ENCODE measurements around the gene BSPRY.
A peak's percentile ranks its signal among the peaks of the same experiment; 100 is the strongest.
"Not testable (repeated sequence)": the region's sequence is repeated elsewhere in the genome, so short reads cannot be mapped to it uniquely, and the experiment has no call there.

BSPRY gene

DNA sequence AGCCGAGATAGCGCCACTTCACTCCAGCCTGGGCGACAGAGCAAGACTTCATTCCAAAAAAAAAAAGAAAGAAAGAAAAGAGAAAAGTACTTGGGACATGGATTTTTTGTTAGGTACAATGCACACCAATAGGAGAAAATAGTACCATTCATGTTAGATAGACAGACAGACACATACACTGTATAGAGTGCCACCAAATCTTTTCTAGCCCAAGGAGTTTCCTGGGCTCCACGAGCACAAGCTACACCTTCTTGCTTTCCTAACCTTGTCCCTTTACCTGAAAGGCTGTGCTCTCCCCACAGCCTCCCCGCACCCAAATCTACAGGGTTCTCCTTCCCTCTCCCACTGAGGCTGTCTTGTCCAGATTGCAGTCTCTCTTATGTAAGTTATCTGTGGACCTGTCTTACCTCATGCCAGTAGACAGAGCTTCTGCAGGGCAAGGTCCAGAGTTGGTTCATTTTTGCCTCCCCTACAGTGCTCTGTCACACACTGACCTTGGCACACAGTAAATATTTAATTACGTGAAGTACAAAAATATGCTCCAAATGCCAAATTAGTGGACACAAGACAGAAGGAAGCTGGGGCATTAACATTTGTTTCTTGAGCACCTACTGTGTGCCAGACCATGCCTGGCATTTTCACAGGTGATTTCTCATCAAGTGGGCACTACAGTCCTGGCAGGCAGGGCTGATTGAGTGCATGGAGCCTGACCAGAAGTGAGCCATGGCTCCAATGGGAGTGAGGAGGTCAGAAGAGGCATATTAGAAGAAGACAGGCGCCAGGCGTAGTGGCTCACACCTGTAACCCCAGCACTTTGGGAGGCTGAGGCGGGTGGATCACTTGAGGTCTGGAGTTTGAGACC lies 45.9 kb downstream of the BSPRY start:
- DNase-seq (ENCODE audit: low spot score), result peak; percentile 62

DNA sequence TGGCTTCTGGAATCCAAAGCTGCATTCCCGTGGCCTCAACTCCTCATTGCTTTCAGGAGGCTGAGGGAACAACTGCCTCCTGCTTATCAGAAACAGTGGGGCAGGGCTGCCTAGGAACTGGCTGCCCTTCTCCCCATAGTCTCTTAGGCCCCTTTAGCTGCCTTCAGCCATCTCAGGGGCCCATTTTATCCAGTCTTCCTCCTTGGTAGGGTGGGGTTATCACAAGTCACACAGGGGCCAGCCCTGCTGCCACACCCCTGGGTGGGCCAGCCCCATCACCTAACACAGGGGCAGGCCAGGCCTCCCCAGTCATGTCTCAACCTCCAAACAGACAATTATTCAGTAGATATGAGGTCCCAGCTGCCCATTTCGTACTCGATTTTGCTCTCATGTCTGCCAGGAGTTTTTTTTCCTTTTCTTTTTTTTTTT lies 47.9 kb downstream of the BSPRY start:
- DNase-seq (ENCODE audit: low spot score), result no peak

DNA sequence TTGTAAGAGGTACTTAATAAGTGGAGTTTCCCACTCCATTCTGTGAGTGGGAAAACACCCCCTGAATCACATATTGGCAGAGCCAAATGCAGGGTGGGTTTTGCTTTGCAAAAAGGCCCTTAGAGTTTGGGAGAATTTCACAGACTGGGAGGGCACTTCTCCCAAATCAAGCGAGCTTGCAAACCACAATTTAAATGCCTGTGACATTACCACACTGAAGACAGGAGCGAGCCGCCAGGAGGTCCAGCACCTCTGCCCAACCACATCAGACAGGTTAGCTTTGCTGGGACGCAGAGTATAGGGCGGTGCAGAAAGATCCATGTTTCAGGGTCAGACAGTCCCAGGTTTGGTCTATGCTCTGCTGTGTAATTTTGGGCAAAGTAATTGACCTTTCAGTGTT lies 49.5 kb downstream of the BSPRY start:
- DNase-seq (ENCODE audit: low spot score), result no peak

DNA sequence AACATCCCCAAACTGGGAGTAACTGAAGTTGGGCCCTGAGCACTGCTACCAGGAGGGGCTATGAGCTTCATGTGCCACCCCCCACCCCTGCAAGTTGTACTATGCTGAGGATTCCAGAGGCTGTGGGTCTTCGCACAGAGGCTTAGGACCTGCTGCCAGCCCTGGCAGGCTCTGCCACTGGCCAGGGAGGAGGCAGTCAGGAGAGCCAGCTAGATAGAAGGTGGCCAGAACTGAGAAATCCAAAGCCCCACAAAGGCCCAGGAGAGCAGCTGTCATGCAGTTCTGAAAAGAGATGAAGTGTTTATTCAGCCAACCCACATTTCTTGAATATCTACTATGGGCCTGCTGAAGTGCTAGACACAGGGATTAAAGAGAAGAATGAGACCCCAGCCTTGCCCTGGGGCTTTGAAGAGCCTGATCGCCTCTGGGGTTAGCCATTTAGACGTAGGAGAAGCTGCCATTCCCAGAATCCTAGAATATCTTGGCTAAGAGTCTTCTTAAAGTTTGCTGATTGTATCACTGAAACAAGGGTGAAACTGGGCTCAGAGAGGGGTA lies 50.4 kb downstream of the BSPRY start:
- DNase-seq (ENCODE audit: low spot score), result no peak

DNA sequence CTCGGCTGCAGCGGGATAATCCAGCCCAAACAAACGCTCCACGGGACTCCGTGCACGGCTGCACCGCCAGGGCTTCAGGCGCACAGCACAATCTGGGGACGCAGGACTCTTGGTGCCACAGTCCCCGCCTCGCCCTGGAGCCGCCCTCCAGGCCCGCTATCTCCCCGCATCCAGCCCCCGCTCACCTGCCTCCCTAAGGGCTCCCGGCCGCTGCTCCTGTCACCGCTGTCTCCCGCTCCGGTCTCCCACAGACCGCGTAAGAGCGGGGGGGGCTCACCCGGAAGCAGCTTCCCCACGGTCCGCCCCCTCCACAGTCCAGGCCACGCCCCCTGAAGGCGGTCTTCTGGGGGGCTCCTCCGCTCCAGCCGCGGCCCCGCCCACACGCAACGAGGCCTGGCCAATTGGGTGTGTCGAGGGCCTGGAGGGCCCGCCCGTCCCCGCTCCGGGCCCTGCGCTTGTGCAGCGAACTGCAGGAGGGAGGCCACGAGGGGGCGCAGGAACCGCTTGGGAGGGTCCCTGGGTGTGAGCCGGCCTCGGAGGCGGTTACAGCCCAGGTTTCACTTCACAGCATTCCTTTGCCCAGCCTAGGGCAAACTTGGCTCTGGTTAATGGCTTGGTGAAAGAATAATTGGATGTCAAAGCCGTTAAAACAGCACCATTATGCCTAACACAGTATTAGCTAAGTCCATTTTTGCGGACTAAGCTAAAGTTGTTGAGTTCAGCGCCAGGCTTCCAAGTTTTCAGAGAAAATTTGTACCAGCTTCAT lies 51.9 kb downstream of the BSPRY start, which contains the start of gene ALAD:
Gene ALAD (minus strand): TSS at position 258 of the 766 bp plus-strand sequence. CDS start 7,725 bp downstream, outside the sequence.
- peak; percentile 87 for DNase-seq (ENCODE audit: low spot score)

DNA sequence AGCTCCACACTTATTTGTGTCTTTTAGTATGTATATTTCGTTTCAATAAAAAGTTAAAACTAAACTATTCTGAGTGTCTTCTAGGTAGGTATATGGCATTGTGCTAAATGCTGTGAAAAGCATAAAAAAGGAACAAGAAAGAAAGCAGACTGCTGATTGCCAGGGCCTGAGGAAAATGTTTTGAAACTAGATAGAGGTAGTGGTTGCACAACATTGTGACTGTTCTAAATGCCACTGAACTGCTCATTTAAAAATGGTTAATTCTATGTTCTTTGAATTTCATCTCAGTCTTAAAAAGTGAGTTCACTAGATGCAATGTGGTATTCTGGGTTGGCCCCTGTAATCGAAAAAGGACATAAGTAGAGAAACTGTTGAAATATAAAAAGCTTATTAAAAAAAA lies 54.3 kb downstream of the BSPRY start:
- no peak for DNase-seq (ENCODE audit: low spot score)

DNA sequence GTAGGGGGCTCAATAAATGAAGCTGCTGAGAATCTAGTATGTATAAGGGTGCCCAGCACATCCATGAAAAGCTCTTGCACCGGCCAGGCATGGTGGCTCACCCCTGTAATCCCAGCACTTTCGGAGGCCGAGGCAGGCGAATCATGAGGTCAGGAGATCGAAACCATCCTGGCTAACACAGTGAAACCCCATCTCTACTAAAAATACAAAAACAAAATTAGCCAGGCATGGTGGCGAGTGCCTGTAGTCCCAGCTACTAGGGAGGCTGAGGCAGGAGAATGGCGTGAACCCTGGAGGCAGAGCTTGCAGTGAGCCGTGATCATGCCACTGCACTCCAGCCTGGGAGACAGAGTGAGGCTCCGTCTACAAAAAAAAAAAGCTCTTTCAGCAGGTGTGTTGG lies 57.0 kb downstream of the BSPRY start:
- DNase-seq (ENCODE audit: low spot score), result not testable (repeated sequence)

DNA sequence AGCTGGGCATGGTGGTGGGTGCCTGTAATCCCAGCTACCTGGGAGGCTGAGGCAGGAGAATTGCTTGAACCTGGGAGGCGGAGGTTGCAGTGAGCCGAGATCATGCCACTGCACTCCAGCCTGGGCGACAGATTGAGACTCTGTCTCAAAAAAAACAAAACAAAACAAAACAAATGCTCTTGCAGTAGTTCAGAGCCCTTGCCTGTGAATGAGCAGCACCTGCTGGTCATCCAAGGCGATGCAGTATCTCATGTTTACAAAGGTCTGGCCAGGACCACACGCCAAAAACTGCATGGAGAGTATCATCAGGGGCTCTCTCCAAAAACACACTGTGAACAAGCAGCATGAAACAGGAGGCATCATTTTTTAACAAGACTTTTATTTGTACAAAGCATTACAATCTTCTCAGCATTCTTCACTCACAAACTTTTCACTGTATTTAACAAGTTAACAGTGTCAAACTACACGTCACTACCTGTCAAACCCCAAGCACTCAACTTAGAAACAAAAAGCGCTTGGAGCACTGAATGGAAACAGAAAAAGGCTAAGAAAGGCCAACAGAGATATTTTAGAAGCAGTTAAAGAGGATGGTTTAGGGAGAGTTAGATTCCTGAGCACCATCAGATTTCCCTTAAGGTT lies 57.7 kb downstream of the BSPRY start:
- DNase-seq (ENCODE audit: low spot score), result not testable (repeated sequence)

DNA sequence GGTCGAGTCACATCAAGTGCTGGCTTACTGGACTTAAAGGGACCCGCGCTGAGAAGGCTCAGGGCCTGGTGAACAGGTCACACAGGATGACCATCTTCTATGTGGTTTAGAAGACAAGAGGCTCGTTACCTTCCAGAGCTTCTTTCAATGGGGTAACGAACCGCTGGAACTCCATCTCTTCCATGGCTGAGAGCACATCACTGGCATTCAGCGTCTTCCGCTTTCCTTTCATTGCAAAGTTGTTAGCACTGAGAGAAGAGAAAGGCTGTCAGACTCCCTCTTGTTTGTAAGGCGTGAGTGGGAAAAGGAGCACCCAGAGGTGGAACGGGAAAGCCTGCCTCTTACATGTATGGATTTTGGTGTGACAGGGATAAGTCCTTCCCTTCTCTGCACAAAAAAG lies 60.1 kb downstream of the BSPRY start:
- DNase-seq (ENCODE audit: low spot score), result no peak

DNA sequence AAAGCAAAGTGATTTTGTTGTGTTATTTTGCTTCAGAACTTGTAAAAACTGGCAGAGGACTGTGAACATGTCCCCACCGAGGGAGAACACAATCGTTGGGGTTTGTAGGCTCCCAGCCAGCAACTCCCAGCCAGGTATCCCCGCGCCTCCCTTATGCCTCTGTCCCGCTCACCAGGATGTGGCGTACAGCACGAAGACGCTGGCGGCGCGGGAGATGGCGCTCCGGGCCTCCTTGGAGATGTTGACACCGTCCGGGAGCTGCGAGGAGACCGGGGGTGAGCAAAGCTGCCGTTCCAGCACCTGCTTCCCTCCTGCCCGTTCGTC lies 60.5 kb downstream of the BSPRY start:
- DNase-seq (ENCODE audit: low spot score), result no peak

DNA sequence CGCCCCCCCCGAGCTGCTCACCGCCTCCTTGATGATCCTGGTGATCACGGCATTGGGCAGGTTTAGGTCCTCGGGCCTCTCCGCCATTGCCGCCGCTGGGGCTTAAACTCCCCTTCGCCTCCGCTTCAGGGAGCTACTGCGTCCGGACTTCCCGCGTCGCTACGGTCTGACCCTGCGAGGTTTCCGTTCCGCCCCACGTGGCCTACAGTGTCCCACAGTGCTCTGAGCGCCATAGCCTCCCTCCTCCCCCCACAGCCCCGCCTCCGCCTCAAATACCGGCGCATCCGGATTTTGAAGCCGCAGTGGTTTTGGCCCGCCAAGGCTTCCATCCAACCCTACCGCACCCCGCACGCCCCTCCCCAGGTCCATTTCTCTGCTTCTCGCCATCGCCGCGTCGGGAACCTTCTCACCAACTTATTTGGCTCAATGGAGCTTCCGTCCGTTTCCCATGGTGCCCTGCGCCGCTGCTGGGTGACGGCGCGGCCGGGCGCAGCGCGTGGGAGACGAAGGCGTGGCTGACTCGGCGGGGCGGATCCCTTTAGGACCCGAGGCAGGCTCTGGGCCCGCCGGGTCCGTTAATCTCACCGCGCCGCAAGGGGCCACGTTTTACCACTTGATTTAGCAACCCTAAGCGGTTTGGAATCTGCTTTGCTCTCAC lies 61.0 kb downstream of the BSPRY start, which contains the start of the genes C9orf43 and POLE3:
Gene C9orf43 (plus strand): TSS at position 541 of the 658 bp plus-strand sequence. CDS start 2,747 bp downstream, outside the sequence.
Gene POLE3 (minus strand): TSS at position 469 of the 658 bp plus-strand sequence. CDS start 382 bp downstream, at position 87.
- DNase-seq (ENCODE audit: low spot score), result peak; percentile 82

DNA sequence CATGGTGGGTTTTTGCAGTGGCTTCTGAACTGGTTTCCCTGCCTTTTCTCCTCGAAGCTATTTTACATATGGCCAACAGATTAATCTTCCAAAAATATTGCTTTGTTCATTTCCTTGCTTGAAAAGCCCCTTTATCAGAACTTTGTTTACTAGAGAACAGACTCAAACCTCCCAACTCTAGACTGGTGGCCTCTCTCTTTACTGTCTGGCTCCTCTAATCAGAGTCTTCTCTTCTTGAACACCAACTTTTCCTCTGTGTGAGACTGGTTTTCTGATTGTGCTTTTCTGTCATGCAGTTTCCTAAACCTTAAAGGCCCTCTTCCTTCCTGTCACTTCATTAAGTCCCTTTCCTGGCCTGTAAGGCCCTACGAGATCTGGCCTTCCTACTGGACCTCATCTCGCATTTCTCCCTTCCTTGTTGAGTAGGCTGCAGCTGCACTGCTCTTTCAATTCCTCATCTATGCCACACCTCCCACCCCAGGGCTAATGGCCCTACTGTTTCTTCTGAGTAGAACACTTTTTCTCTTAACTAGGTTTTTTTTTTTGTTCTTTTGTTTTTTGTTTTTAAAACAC lies 66.9 kb downstream of the BSPRY start:
- no peak for DNase-seq (ENCODE audit: low spot score)

DNA sequence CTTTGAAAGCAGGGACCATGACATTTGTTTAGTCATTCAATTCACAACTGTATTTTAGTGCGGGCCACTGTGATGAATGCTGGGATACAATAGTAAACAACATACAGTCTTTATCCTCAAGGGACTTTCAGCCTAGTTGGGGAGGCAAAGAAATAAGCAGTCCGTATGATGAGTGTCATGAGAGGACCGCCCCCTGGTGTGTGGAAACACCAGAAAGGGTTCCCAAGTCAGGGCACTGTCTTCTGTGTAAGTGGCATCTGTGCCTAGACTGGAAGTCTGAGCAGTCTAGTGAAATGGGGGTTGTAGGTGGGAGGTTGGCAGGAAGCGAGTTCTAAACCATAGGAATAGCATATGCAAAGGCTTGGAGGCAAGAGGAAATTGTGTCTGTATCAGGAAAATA lies 68.0 kb downstream of the BSPRY start:
- no peak for DNase-seq (ENCODE audit: low spot score)

All from HuH-7.5 (cell line).